ENCODE data around the gene DRC3.
"Not testable (repeated sequence)": the region's sequence is repeated elsewhere in the genome, so short reads cannot be mapped to it uniquely, and the experiment has no call there.

DRC3 gene

GRCh38 chr17:17940441-17940911 is 32.2 kb upstream of the DRC3 start:
- DNase-seq (ENCODE audit: low read depth in 2 of 3, low spot score in 2 of 3) = no peak

- no peak for DNase-seq (ENCODE audit: low read depth in 2 of 3, low spot score in 2 of 3)
These were observed 31.6 kb upstream of the DRC3 start for GRCh38 chr17:17941015-17941414.

- DNase-seq (ENCODE audit: low read depth in 2 of 3, low spot score in 2 of 3) = no peak
These were observed 29.8 kb upstream of the DRC3 start for GRCh38 chr17:17942846-17943245.

- no peak for DNase-seq (ENCODE audit: low read depth in 2 of 3, low spot score in 2 of 3)
These were observed 29.2 kb upstream of the DRC3 start for GRCh38 chr17:17943281-17943984.

- DNase-seq (ENCODE audit: low read depth in 2 of 3, low spot score in 2 of 3) = no peak
These were observed 28.4 kb upstream of the DRC3 start for GRCh38 chr17:17944242-17944641.

- no peak for DNase-seq (ENCODE audit: low read depth in 2 of 3, low spot score in 2 of 3)
These were observed 27.9 kb upstream of the DRC3 start for GRCh38 chr17:17944743-17945142.

- DNase-seq (ENCODE audit: low read depth in 2 of 3, low spot score in 2 of 3) = no peak
These were observed 26.6 kb upstream of the DRC3 start for GRCh38 chr17:17946093-17946492.

- DNase-seq (ENCODE audit: low read depth in 2 of 3, low spot score in 2 of 3) = no peak
These were observed 25.4 kb upstream of the DRC3 start for GRCh38 chr17:17947309-17947708.

- DNase-seq (ENCODE audit: low read depth in 2 of 3, low spot score in 2 of 3) = no peak
These were observed 24.7 kb upstream of the DRC3 start for GRCh38 chr17:17947966-17948365.

- DNase-seq (ENCODE audit: low read depth in 2 of 3, low spot score in 2 of 3) = no peak
These were observed 22.3 kb upstream of the DRC3 start for GRCh38 chr17:17950347-17950746.

- no peak for DNase-seq (ENCODE audit: low read depth in 2 of 3, low spot score in 2 of 3)
These were observed 21.9 kb upstream of the DRC3 start for GRCh38 chr17:17950806-17951205.

- DNase-seq (ENCODE audit: low read depth in 2 of 3, low spot score in 2 of 3) = no peak
These were observed 21.1 kb upstream of the DRC3 start for GRCh38 chr17:17951524-17951923.

GRCh38 chr17:17952691-17953090 is 20.0 kb upstream of the DRC3 start:
- DNase-seq (ENCODE audit: low read depth in 2 of 3, low spot score in 2 of 3) = no peak

- no peak for DNase-seq (ENCODE audit: low read depth in 2 of 3, low spot score in 2 of 3)
These were observed 18.6 kb upstream of the DRC3 start for GRCh38 chr17:17954079-17954478.

- DNase-seq (ENCODE audit: low read depth in 2 of 3, low spot score in 2 of 3) = not testable (repeated sequence)
These were observed 16.8 kb upstream of the DRC3 start for GRCh38 chr17:17955790-17956341.

GRCh38 chr17:17957584-17957916 is 15.1 kb upstream of the DRC3 start:
- no peak for DNase-seq (ENCODE audit: low read depth in 2 of 3, low spot score in 2 of 3)

GRCh38 chr17:17958982-17959381 is 13.7 kb upstream of the DRC3 start:
- no peak for DNase-seq (ENCODE audit: low read depth in 2 of 3, low spot score in 2 of 3)

- peak in 1 of 3 experiments; percentile 43 for DNase-seq (ENCODE audit: low read depth in 2 of 3, low spot score in 2 of 3)
These were observed 12.9 kb upstream of the DRC3 start for GRCh38 chr17:17959520-17960361.

- DNase-seq (ENCODE audit: low read depth in 2 of 3, low spot score in 2 of 3) = no peak
These were observed 12.1 kb upstream of the DRC3 start for GRCh38 chr17:17960500-17961030.

- DNase-seq (ENCODE audit: low read depth in 2 of 3, low spot score in 2 of 3) = no peak
These were observed 9.6 kb upstream of the DRC3 start for GRCh38 chr17:17963066-17963465.

GRCh38 chr17:17963694-17964436 is 8.8 kb upstream of the DRC3 start:
- no peak for DNase-seq (ENCODE audit: low read depth in 2 of 3, low spot score in 2 of 3)

Data from activated CD8-positive, alpha-beta memory T cell treated with anti-CD3 and anti-CD28 coated beads for 48 hours (primary cell).